Hindlimb muscle (tissue), 1 donor: ENCODE data around the gene LILRA2. TPM values are rescaled to one million over a fixed set of nuclear protein-coding genes. Genes with fewer than 3 reads are reported as not detected.
"Not testable (repeated sequence)": the region's sequence is repeated elsewhere in the genome, so short reads cannot be mapped to it uniquely, and the experiment has no call there.

Experiments used
- DNase-seq: peaks from one replicate; pipeline ENCODE4 v3.0.0-alpha.2; 2013
- polyA plus RNA-seq: library from polyadenylated mRNA; unstranded; fragments of 120-200 nt; gene quantifications from one replicate; pipeline ENCODE4 v1.2.1, GENCODE V29; 2013; ENCODE audit not compliant: insufficient read length

The LILRA2 gene
- polyA plus RNA-seq, result 0.74 TPM

DNA sequence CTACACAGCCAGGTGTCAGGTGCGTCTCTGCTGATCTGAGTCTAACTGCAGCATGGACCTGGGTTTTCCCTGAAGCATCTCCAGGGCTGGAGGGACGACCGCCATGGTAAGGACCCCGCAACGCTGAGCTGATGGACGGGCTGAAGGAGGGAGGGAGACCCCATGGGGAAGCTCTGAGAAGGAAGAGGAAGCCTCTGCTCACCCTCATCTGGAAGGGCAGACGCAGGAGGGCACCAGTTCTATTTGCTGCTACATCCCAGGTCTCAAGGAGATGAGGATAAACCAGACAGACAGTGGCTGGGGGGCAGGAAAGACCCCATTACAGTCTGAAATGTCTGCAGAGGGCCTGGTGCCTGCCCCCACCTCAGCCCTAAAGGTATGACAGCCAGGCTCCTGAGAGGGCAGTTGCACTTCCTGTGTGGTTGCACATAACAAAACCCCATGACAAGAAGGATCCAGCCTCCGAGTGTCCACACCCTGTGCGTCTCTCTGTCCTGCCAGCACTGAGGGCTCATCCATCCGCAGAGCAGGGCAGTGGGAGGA is at the start of gene LILRA2:
Gene LILRA2, plus strand, starts transcription at position 461 of the 543 bp plus-strand sequence. CDS start 89 bp downstream, outside the sequence.
- no peak for DNase-seq

DNA sequence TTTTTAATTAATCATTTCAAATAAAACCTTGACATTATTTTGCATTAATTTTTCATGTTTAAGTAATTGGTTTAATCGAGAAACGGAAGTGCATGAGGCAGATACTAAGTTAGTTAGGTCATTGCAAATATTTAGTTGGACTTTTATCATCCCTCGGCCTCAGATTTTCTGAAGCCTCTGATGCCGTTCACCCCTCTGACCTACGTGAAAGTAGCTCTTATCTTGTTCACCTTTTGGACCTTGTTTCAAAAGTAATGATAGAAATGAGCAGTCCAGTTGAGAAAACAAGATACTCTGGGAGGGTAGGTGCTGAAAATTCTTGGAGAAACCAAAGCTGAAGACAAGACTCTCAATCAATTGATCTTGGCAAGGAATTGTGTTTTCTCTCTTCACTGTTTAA is 48.0 kb upstream of the LILRA2 start:
- DNase-seq, result no peak

DNA sequence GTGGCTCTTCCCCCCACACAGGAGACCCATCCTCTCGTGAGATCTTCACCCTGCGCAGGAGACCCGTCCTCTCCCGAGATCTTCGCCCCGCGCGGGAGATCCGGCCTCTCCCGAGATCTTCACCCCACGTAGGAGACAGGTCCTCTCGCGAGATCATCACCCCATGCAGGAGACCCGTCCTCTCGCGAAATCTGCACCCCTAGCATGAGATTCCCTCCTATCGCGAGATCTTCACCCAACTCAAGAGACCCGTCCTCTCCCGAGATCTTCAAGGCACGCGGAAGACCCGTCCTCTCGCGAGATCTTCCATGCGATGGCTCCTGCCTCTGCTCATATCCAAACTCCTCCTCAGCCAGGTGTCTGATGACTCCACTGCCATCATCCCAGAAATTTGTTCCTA is 46.6 kb upstream of the LILRA2 start:
- DNase-seq, result no peak

DNA sequence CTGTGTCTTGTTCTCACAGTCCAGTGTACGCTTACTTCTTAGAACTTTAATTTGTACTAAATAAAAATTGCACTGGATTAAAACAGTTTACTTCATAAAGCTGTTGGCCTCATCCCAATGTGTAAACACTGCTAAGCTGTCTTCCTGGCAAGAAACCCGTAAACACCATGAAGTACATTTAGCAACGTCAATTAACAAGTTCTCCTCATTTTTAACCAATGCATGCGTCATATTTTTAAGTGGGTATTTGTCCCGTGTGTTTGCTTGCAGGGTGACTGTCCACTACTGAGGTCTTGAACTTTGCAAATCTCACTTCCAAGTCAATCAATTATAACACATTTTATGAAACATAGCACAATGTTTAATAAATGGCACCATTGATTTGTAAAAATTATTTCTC is 42.7 kb upstream of the LILRA2 start:
- DNase-seq, result no peak

DNA sequence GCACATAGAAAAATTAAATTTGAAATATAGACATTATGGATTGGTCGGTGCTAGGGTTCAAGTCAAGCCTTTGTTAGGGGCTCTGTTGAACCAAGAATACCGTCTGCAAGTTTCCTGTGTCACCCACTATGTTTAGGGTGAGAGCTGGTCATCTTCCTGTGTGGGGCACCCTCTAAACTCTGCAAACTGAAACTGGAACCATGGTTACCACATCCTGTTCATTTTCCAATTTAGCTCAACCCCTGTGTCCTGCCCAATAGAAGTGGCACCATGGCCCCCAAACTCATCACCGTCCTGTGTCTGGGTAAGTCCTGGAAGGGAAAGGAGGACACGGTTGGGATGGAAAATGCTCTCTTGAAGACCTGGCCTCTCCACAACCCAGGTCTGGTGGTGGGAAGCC is 41.1 kb upstream of the LILRA2 start:
- no peak for DNase-seq

DNA sequence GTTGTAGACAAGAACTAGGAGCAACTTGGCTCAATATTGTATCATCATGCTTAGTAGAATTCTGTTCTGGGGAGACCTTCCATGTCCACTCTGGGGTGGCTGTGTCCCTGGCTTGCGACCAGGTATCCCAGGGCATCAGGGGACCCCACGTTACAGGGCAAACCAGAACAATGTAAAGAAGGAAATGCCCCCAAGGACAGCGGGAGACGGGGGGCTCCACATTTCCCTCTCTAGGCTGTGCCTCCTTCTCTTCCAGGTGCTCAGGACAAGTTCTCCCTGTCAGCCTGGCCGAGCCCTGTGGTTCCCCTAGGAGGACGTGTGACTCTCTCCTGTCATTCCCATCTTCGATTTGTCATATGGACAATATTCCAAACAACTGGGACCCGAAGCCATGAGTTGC is 40.1 kb upstream of the LILRA2 start:
- no peak for DNase-seq

DNA sequence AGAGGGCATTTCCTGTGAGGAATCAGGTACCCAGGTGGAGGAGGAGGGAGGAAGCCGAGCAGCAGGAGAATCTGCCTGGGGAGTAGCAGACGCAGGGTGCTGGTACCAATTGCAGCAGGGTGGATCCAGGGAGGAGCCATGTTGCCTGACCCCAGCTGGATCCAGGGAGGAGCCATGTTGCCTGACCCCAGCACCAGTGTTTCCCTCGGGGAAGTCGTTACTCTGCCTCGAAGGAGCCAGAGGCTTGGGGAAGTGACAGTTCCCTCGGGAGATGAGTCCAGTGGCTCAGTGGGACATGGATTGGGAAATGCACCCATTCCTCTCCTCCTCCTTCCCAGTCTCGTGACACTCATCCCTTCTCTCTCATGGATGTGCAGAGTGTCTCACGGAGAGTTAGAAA is 39.4 kb upstream of the LILRA2 start:
- DNase-seq, result no peak

DNA sequence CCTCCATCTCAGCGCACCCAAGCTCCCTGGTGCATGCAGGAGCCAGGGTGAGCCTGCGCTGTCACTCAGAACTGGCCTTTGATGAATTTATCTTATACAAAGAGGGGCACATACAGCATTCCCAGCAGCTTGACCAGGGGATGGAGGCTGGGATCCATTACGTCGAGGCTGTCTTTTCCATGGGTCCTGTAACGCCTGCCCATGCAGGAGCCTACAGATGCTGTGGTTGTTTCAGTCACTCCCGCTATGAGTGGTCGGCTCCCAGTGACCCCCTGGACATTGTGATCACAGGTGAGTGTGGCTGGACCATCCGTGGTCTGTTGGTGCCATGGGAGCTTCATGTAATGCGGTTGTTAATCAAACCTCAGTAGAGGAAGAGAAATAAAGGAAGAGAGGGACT is 38.0 kb upstream of the LILRA2 start:
- no peak for DNase-seq

DNA sequence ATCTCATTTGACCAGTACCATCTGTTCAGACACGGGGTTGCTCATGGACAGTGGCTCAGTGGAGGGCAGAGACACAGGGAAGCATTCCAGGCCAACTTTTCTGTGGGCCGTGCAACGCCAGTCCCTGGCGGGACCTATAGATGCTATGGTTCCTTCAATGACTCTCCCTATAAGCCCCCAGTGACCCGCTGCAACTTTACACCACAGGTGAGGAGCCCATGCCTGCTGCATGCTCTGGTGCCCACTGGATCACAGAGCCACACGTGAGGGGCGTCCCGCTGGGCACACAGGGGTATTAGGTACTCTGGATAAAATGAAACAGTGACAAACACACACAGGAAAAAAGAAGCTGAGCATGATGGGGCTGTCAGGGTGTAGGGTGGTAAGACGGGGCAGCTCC is 36.6 kb upstream of the LILRA2 start:
- DNase-seq, result no peak

DNA sequence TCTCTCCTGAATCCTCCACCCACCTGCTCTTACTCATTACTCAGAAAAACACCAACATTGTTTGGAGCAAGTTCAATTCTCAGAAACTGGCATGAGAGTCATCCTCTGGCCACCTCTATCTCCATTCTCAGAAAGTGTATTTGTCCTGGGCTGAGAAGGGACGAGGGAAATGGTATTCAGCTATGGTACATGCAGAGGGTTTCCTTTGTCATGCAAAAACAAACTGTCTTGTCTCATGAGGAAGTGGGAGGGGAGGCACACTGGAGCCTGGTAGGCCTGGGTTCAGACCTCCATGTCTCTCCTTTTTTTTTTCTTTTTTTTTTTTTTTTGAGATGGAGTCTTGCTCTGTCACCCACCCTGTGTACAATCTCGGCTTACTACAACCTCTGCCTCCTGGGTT is 31.9 kb upstream of the LILRA2 start:
- DNase-seq, result no peak

DNA sequence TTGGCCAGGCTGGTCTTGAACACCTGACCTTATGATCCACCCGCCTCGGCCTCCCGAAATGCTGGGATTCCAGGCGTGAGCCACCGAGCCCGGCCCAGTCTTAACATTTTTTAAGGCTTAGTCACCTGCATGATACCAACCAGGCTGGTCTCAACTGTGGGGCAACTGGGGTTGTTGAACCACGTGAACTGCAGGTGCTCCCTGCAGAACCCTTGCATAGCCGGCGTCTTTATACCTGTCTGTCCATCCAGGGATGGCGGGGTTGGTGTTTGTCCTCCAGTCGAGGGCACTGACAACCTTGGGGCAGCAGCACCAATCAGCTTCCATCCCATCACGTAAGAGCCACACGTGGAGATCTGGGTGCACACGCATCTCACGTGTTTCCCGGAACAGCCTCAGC is 24.8 kb upstream of the LILRA2 start:
- no peak for DNase-seq

DNA sequence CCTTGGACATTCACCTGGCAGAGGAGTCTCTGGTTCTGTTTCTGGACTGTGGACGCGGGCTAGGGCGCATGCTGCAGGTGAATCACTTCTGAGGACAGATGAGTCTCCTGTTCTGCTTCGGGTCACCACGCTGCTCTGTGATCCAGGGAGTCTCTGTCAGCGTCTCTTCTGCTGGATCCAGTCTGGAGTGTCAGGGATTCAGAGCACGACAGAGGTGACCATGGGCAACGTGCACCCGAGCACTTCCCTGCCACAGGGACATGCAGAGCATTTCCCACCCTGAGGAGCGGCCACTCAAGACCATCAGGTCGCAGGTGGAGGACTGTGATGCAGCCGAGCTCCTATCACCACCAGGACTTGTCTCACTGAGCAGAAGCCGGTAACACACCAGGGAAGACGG is 24.4 kb upstream of the LILRA2 start:
- no peak for DNase-seq

DNA sequence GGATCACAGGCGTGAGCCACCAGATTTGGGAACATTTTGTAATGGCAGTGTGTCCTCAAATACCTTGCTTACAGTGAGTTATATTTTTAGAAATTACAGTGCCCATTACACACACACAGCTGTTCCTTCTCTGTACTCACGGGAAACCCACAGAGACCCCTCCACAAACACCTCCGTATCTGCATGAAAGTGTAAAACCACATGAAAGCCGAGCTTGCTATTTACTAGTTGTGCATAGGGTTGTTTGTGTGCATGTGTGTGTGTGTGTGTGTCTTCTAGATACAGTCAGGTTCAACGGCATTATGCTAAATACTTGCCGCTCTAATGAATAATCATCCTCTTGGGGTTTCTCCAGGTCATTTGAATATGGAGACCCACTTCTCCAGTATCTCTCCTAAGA is 22.3 kb upstream of the LILRA2 start:
- no peak for DNase-seq

DNA sequence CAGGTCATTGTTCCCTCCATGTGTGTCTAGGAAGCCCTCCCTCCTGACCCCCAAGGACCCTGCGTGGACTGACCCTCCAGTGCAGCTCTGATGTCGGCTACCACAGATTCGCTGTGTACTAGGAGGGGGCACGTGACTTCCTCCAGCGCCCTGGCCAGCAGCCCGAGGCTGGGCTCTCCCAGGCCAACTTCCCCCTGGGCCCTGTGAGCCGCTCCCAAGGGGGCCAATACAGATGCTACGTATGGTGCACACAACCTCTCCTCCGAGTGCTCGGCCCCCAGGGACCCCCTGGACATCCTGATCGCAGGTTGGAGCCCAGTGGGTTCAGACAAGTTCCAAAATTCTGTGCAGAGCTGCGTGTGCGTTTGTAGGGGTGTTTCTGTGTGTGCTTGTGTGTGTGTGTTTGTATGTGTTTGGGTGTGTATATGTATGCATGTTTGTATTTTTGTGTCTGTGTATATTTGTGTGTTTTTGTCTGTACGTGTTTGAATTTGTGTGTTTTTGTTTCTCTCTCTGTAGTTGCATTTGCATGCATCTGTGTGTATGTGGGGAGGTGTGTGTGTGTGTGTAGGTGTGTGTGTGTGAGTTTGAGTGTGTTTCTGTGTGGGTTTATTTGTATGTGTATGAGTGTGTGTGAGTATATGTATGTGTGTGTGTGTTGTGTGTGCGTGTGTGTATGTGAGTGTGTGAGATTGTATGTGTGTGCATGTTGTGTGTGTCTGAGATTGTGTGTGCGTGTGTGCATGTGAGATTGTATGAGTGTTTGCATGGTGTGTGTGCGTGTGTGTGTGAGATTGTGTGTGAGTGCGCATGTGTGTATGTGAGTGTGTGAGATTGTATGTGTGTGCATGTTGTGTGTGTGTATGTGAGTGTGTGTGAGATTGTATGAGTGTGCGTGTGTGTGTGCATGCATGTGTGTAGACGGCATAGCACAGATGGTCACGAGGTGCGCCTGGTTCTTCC is 21.4 kb upstream of the LILRA2 start:
- DNase-seq, result no peak

DNA sequence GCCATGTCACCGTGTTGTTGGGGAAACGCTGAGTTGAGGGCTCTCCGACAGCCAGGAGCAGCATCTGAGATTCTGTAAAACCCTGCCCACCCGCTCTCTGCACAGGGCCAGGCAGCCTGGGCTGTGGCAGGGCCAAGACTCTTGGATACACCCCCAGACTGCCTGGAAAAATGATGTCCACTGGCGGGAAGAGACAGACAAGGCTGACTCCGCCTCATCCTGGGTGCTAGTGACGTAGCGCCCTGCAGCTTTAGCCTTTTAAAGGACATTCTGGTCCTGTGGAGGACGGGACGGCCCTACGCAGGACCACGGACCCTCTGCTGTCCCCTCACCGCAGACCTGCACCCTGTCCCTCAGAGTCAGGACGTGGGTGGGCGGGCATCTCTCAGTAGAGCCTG is 20.7 kb upstream of the LILRA2 start:
- DNase-seq, result no peak

DNA sequence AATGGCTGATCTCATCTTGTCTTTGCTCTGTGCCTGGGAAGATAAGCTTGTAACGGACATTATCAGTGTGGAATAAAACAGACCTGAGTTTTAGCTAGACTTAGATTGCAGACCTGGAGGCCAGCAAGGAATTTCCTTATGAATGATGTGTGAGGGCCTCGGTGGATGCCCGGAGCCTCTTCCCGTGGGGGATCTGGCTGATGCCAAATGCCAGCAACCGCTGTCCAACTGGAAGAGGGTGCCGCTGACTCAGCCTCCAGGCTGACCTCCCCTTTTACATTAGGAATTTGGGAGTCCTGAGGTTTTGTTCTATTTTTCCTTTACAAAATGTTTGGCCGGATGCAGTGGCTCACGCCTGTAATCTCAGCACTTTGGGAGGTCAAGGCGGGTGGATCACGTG is 19.6 kb upstream of the LILRA2 start:
- DNase-seq, result no peak

DNA sequence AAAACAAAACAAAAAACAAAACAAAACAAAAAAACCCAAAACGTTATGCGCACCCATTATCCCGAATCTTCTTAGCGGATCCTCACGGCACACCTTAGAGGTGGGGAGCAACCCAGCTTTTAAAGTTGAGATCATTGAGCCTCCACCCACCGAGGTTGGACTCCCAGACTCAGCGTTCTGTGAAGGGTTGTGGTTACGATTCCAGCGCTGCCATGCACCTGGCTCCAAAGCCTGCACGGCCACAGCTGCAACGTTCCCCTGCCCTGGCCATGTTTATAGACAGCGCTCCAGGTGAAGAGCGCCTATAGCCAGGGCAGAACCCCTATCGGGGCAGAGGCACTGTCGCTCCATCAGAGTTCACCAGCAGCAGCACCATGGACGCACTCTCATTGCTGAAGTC is 18.7 kb upstream of the LILRA2 start:
- DNase-seq, result no peak

DNA sequence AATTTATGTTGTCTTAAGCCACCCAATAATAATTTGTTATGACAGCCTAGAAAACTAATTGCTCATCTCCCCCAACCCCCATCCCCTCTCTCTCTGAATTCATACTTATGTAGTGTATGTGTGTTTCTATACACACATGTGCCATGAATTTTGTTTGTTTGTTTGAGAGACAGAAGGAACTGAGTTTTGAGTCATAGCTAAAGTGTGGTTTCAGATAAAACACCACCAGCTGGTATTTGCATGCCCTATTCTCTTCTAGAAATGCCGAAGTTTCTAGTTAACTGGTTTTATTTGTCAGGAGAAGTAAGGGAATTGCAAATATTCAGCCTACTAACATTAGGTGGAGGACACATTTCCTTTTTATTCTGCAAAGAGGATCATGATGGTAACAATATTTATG is 17.4 kb upstream of the LILRA2 start:
- DNase-seq, result no peak

DNA sequence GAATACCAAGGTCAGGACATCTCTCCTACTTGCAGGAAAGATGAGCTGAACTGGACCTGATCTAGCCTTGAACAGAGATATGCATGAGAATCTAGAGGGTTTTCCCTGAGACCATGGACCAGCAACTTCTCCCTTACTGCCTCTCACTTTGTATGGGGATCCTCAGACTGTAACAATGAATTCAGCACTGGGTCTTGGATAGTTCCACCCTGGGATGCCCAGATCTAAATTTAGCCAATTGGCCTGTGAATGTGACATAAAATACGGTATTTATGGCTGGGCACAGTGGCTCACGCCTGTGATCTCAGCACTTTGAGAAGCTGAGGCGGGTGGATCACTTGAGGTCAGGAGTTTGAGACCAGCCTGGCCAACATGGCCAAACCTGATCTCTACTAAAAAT is 15.3 kb upstream of the LILRA2 start:
- DNase-seq, result no peak

DNA sequence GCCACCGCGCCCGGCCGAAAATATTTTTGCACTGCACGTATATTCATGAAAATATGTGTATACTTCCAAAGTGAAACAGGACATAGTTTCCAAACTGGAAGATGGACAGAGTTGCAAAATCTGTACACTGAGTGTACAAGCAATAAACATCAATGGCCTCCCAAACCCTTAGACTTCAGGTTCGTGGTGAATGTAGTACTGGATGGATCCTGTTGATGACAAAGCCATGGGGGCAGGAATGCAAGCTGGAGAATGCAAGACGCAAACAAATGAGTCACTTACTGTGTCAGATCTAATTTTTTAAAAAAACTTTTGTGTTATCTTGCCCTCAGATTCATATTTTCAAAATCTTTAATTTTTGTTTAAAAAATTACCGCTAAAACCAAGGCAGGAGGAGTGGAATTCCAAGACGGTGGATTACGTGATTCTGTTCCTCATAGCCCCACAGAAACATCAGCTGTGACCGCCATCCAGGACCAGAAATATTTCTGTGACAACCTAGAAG is 12.7 kb upstream of the LILRA2 start:
- no peak for DNase-seq

DNA sequence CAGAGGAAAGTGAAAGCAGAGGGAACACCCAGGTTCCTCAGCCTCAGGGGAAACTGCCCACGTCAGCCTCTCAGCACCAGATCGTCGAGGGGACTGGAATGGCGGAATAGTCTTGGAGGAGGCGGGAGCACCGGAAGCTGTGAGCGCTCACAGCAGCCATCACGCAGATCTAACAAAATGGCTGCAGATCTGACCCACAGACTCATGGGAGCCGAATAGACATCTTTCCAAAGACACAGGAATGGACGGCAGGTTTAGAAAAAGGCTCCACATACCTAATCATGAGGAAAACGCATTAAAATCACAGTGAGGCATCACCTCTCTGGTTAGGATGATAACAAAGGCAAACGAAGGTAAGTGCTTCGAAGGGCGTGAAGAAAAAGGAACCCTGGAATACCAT is 11.8 kb upstream of the LILRA2 start:
- DNase-seq, result no peak

DNA sequence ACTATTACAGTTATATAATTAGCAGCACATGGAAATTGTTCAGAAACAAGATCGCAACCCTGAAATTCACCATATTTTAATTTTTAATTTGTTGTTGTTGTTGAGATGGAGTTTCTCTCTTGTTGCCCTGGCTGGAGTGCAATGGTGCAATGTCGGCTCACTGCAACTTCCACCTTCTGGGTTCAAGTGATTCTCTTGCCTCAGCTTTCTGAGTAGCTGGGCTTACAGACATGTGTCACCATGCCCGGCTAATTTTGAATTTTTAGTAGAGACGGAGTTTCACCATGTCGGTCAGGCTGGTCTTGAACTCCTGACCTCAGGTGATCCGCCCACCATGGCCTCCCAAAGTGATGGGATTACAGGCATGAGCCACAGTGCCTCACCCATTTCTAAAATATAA is 10.4 kb upstream of the LILRA2 start:
- DNase-seq, result not testable (repeated sequence)

DNA sequence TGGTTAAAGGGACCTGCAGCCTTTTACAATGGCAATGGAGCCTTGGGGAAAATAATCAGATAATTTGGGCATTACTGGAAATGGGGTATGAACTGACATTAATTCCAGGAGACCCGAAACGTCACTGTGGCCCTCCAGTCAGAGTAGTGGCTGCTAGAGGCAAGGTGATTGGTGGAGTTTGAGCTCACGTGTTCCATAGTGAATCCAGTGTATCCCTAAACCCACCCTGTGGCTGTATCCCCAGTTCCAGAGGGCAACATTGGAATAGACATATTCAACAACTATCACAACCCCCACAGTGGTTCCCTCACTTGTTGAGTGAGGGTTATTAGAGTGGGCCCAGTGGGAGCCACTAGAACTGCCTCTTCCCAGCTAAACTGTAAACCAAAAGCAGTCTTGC is 3.3 kb upstream of the LILRA2 start:
- DNase-seq, result no peak
